GM19328 (cell line): ENCODE data around the gene C1S.
"Not testable (repeated sequence)": the region's sequence is repeated elsewhere in the genome, so short reads cannot be mapped to it uniquely, and the experiment has no call there.

ENCODE experiments used
- ATAC-seq: cut with Tn5 transposase; IDR thresholded peaks from one replicate; pipeline ENCODE4 v1.9.1; 2021; ENCODE audit warnings: mild to moderate bottlenecking, moderate library complexity; ENCODE audit not compliant: unreplicated experiment

C1S gene

DNA sequence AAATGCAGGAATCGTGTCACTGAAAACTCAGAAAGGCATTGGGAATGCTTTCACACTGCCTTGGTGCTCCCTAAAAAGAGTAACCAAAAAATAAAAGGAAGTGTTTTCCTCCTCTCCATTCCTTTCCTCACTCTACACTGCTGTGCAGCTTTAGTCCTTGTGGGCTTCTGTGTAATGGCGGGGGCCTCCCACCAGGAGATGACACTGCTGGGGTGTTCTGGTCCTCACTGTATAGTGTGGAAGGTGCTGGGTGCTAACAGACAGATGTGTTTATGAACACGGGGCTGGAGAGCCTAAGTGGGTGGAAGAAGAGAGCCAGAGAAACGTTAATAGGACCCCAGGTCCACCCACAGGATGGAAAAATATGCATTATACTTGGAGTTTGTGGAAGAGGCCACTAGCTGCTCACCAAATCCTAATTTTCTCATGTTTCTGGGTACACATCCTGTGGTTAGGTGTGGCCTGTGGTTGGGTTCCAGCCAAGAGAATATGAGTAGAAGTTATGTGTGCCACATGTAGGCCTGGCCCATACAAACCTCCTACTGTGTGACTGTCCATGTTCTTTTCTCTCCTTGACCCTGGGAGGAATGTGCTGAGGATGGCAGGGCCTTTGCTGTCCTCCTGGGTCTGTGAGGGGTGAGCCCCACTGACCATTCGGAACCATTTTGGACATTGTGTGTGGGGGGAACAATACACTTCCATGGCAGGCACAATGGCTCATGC lies 14.0 kb upstream of the C1S start:
- ATAC-seq, result no peak

DNA sequence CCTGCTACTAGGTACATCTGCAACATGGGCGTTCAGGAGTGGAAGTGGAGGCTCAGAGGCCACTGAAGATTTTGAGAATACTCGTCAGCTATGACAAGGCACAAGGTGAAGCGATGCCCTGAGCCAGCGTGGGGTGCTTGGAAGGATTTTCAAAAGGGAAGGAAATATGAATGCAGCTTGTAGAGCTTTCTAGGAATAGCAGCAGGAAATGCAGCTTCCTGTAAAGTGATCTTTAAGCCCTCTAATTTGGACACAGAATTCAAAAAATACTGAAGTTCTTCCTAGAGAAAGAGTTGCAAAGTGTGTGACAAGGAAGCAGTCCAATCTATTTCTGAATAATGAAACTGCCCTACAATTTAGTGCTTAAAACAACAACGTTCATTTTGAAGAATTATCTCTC lies 13.2 kb upstream of the C1S start:
- no peak for ATAC-seq

DNA sequence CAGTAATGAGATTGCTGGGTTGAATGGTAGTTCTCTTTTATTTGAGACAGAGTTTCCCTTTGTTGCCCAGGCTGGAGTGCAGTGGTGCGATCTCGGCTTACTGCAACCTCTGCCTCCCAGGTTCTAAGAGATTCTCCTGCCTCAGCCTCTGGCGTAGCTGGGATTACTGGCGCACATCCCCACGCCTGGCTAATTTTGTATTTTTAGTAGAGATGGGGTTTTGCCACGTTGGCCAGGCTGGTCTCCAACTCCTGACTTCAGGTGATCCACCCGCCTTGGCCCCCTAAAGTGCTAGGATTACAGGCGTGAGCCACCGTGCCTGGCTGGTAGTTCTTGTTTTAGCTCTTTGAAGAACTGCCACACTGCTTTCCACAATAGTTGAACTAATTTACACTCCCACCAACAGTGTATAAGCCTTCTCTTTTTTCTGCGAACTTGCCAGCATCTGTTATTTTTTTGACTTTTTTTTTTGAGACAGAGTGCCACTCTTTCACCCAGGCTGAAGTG lies 11.0 kb upstream of the C1S start:
- not testable (repeated sequence) for ATAC-seq

DNA sequence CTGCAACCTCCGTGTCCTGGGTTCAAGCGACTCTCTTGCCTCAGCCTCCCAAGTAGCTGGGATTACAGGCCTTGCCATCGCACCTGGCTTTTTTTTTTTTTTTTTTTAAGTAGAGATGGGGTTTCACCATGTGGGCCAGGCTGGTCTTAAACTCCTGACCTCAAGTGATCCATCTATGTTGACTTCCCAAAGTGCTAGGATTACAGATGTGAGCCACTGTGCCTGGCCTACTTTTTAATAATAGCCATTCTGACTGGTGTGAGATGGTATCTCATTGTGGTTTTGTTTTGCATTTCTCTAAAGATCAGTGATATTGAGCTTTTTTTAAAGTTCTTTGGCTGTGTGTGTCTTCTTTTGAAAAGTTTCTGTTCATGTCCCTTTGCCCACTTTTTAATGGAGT lies 10.5 kb upstream of the C1S start:
- not testable (repeated sequence) for ATAC-seq

DNA sequence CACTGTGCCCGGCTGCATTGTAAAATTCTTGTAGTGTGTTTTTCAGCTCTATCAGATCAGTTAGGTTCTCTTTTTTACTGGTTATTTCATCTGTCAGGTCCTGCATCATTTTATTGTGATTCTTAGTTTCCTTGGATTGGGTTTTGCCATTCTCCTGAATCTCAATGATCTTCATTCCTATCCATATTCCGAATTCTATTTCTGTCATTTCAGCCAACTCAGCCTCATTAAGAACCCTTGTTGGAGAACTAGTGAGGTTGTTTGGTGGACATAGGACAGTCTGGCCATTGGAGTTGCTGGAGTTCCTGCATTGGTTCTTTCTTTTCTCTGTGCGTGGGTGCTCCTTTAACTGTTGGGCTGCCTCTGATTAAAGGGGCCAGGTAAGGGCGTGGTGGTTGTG lies 5.6 kb upstream of the C1S start:
- ATAC-seq, result no peak

DNA sequence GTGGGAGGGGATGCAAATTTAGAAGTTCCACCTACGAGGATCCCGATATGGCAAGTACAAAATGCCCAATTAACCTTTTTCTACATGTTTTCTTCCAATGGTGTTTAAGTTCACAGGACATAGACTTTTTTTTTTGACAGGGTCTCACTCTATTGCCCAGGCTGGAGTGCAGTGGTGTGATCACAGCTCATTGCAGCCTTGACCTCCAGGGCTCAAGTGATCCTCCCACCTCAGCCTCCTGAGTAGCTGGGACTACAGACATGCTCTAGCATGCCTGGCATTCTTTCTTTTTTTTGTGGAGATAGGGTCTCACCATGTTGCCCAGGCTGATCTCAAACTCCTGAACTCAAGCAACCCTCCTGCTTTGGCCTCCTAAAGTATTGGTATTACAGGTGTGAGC lies 4.8 kb upstream of the C1S start:
- not testable (repeated sequence) for ATAC-seq

DNA sequence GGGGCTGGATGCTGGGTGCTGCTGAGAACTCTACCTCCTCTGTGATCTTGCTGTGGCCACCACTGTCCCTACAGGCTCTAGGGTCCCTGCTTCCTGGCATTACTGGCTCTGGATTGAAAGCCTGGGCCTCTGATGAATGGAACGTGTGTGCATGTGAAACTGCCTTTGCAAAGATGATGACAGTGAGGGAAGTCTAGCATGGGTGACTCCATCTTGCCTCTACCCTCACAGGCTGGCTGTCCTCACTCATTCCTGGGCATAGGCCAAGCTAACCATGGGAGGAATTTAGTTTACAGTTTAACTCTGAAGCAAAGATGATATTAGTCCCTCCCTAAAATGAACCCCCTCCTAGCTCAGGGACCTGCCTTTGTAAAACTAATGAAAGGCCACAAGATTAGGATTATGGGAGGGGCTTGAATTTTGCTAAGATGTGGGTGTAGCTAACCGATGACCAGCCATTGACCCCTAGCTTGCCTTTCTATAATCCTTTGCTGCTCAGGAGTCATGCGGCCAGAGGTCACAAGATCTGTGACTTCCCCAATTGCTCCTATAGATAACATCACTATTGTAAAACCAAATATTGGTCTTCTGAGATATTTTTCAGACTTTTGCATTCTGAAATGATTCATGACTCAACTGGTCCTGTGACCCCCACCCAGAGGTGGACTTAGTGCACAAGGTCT lies 2.2 kb upstream of the C1S start:
- no peak for ATAC-seq

DNA sequence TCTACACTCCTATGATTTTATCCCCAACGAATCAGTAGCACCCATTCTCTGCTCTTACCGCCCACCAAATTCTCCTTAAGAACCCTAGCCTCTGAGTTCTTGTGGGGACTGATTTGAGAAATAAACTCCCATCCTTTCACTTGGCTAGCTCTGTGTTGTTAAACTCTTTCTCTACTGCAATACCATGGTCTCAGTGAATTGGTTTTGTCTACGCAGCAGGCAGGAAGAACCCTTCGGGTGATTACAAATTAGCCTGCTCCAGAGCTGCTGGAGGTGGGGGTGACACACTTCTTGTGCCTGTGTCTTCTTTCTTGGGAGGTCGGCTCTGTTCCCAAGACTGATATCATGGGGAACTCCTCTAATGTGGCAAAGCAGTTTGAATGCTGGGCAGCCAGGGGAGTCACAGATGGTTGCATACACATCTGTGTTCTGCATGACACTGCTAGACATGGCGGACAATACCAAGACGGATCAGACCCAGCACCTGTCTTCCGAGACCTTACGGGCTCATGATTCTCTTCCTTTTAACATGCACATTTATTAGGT lies 1.6 kb upstream of the C1S start:
- ATAC-seq, result no peak

DNA sequence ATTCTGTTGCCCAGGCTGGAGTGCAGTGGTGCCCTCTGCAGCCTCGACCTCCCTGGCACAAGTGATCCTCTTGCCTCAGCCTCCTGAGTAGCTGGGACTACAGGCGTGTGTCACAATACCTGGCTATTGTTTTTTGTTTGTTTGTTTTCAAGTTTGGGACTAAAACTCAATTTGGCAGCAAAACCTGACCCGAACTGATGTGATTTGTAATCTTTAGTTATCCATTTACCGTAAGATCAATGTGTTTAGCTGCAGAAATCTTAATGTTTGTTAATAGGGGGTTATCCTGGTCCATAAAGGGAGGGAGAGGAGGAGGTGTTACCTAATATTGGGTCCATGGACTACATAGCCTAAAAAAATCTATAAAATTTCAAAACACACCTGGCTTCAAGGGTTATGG lies 738 bp upstream of the C1S start:
- ATAC-seq, result no peak

DNA sequence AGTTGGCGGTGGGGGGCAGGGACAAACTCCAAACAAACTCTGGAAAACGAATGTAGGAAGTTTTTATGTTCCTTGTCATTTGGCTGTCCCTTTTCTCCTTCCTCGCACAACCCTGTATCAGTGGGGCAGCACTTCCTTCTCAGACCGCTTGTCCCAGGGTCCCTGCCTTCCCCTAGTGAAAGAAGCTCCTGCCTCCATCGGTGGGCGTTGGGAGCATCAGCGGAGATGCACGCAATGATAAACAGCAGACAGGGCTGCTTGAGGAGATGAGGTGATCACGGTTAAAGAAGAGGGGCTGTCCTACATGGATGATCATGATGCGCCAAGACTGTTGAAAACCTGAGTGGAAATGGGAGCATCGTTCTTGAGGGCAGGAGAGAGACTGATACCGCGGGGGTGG lies 620 bp downstream of the C1S start:
- ATAC-seq, result no peak

DNA sequence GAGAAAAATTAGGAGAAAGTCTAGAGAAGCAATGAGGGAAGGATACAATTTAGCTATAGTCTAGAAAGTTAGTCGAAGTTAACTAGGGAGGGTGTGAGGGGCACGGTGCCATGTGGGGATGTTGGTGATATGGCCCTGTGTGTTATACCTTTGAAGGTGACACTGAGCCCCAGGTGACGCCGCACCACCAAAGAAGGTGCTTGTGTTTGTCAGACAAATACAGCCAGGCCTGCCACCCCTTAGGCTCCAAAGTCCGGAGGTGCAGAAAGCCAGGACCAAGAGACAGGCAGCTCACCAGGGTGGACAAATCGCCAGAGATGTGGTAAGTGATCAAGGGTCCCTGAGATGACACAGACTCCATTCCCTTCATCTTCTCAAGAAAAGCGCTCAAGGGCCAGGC lies 1.1 kb downstream of the C1S start:
- ATAC-seq, result no peak

DNA sequence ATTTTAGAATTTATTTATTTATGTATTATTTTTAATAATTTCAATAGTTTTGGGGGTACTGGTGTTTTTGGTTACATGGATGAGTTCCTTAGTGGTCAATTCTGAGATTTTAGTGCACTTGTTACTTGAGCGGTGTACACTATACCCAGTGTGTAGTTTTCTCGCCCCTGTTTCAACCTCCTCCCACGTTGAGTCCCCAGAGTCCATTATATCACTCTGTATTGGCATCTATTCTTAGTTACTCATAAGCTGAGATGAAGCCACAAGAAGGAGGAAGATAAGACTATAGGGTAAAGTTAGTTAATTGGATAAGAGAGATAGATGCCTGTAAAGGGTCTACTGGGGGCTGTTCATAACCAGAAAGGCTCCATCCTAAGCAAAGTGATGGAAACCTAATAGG lies 4.0 kb downstream of the C1S start:
- no peak for ATAC-seq

DNA sequence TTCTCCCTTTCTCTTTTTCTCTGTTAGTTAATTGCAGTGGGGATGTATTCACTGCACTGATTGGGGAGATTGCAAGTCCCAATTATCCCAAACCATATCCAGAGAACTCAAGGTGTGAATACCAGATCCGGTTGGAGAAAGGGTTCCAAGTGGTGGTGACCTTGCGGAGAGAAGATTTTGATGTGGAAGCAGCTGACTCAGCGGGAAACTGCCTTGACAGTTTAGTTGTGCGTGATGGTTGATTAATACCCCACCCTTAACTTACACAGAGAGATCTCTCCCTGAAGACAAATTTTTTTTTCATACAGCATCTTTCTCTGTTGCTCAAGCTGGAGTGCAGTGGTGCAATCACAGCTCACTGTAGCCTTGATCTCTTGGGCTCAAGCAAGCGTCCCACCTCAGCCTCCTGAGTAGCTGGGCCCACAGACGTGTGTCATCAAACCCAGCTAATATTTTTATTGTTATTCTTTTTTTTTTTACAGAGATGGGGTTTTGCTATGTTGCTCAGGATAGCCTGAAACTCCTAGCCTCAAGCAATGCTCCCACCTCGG lies 4.6 kb downstream of the C1S start:
- no peak for ATAC-seq

DNA sequence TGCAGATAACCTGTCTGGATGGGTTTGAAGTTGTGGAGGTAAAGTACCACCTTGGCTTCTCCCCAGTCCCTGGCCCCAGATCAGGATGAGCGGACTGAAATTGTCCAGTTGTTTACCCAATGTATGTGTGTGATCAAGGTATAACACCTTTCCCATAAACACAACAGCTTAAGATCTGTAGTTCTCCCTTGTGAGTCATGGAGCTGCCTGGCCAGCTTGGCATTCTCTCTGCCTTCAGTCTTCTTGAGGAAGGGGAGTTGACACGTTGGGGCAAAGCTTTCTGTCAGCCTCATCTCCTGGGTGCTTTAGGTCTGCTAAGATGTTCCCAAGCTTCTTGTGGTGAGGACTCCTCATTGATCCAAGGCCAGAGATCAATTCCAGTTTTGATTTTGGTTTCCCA lies 6.1 kb downstream of the C1S start:
- no peak for ATAC-seq

DNA sequence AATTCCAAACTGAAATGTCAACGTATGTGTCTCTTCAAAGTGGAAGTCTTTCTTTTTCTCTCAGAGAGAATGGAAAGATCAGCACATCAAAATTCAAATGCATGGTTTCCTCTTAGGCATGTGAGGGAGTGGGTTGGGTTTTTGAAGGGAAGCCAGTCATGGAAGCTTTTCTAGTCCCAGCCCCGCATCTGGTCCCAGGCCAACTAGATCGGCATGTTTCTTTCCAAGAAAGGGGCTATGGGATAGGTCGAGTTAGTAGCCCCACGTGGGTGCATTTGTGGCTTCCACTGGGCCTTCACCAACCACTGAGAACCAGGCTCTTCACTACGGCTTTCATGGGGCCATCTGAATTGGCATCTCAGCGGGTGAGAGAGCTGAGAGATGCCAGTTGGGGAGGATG lies 6.6 kb downstream of the C1S start:
- no peak for ATAC-seq

DNA sequence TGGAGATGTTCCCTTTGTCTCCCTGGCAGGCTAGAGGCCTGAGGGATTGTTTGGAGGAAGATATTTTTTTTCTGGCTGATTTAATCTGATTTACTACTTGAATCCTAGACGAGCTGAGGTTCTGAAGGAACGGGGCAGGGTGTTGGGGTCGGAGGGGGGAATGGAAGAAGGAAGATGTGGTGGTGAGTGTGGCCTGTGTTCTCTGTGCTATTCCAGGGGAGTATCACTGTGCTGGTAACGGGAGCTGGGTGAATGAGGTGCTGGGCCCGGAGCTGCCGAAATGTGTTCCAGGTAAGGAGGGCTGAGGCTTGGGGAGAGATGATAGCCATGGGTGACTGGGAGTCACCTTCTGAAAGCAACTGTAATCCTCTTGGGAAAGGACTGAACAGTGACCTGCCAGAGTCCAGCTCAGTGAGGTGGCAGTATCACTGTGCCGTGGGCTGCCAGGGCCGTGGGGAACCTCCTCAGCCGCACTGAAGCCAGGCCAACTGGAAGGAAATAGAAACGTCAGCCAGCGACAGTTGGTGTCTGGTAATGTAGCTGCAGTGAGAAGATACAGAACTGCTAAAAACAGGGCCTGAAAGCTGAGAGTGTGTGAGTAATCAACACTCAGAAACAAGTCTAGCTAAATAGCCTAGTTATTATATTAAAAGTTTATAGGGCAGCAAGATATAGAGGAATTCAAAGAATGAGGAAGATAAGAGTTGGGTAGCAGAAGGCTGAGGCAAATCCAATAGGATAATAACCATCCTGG lies 7.9 kb downstream of the C1S start:
- ATAC-seq, result no peak

DNA sequence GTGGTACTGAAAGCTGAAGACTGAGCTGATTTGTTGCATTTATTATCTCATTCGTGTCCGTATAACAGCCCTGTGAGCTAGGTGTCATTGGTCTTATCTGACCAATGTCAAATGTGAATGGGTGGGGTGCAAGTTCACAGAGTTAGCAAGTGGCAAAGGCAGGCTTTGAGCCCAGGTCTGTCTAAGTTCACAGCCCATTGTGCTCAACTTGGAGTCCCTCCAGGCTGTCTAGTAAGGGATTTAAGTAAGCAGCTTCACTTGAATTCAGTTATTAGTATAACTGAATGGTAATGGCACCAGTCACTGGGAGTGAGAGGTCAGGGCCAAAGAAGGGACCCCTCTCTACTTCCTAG lies 8.5 kb downstream of the C1S start:
- ATAC-seq, result no peak

DNA sequence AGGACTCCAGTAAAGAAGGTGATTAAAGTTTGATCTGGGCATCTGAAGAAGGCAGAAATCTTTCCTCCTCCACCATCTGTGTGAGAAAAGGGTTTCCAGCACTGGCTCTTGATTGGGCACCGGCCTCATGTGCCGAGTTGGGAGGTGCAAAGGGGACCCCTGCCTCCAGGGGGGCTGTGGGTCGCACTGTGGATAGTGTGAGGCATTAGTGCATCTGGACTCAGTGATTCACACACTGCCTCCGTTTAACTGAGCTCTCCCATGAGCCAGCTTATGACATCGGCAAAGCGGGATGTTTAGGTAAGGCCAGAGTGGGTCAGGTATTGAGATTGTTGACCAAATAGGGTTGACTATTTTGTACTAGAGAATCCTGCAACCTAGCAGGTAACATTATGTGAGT lies 8.9 kb downstream of the C1S start:
- no peak for ATAC-seq

DNA sequence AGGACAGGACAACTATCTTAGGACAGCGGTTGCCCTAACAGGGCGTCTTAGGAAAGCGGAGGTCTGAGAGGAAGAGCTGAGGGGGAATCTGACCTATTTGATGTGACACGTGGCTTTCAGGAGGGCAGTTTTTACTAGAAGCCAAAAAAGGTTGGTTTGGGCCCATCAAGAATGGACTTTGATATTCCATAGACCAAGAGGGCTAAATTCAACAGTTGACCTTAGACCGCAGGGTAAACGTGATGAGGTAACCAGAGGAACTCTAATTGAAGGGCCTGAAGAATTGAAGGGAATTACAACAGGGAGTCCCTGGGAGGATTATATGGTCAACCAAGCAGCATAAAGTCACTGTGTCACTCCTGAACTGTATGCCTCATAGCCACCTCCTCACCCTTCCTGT lies 11.5 kb downstream of the C1S start:
- no peak for ATAC-seq

DNA sequence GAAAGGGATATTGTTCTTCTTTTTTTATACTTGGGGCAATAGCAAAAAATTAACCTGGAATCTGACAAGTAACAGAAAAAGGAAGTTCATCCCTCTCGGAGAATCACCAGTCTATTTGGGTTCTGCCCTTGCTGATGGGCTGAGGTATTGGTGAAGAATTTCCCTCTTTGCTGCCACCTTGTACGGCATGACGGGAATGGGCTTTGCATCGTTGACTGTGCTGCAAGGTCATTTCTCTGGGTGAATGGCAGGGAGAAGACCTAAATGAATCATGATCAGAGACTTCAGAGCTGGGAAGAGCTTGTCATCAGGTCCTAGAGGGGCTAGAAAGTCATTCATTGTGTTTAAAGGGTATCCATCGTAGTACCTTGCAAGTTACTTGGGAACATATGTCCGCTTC lies 12.0 kb downstream of the C1S start:
- ATAC-seq, result no peak

DNA sequence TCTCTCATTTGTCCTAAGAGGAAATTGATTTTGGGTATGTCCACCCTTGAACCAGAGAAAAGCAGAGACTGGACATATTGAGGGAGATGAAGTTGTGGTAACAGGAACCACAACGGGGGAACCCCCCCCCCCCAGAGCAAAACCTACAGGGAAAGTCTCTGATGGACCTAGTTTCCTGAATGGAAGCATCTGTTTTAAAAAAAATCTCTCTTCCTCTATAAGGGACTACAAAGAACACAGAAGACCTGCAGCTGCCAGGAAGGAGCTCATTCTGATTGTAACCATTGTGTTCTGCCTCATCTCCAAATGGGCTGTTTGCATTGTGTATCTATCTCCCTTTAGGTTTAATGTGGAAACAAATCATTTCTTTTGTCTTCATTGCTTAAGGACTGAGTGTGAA lies 13.4 kb downstream of the C1S start:
- ATAC-seq, result no peak
